NCI-H2227 (cell line): Measurements from ENCODE around the gene AEBP1.

ENCODE experiments used
- DNase-seq: peaks from one replicate; lab custom pipeline; 2025; ENCODE audit not compliant: unreplicated experiment; lab: John Stamatoyannopoulos, UW

Gene AEBP1

DNA sequence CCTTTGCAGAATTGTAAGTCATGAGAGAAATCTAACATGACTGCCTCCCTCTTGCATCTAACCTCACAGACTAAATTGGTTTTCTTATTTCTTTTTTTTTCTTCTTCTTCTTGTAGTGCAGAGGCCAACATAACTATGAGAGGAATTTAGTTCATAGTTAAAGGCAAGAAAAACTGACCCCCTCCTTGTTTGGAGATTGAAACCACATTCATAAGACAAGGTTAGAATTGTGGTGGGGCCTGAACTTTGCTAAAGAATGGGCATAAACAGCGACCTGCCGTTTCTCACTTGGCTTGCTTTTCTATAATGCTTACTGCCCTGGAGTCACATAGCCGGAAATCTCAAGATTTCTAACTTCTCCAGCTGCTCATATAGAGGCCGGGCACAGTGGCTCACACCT, 19.4 kb upstream of the AEBP1 start:
- no peak for DNase-seq

GRCh38 chr7:44085546-44085945, 18.6 kb upstream of the AEBP1 start:
- DNase-seq, result no peak

- DNase-seq, result no peak
These were observed 17.5 kb upstream of the AEBP1 start for GRCh38 chr7:44086627-44087026.

DNA sequence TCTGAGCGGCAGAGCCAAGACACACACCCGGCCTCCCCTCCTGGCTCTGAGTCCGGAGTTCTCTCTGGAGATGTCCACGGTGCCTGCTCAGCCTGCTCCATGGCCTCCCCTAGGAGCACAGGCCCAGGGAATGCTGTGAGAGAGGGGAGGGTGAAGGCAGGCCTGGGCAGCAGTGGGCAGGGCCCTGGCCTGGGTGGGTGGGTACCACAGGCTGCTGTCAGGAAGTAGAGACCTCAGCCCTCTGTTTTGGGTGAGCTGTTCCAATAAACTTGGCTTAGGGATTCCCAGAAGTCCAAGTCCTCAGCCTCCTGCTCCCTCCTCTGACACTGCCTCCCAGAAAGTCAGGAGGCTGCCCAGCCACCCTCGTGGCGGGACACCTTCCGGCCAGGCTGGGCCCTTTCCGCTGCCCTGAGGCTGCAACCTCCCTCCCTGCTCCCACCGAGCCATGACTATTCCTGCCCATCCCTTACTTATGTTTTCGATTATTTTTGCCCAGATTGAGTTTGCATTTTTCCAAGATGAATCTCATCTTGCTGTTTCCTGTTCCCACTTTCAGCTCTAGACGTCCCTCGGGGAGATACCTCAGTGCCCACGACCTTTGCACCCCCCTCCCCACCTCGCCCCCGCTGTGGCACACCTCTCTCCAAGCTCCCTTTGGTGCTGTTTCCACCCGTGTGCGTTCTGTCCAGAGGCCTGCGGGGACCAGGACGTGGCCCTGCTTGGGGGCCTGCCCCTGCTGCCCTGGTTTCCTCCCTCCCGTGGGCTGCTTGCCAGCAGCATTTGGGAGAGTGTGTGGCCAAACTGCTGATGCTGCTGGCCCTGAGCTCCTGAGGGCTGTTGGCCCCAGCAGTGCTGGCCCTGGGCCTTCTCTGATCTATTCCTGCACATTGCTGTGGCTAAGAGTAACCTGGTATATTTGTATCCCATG, 16.0 kb upstream of the AEBP1 start:
- no peak for DNase-seq

GRCh38 chr7:44093102-44093641, 11.0 kb upstream of the AEBP1 start:
- no peak for DNase-seq

GRCh38 chr7:44094365-44094764, 9.8 kb upstream of the AEBP1 start:
- no peak for DNase-seq

DNA sequence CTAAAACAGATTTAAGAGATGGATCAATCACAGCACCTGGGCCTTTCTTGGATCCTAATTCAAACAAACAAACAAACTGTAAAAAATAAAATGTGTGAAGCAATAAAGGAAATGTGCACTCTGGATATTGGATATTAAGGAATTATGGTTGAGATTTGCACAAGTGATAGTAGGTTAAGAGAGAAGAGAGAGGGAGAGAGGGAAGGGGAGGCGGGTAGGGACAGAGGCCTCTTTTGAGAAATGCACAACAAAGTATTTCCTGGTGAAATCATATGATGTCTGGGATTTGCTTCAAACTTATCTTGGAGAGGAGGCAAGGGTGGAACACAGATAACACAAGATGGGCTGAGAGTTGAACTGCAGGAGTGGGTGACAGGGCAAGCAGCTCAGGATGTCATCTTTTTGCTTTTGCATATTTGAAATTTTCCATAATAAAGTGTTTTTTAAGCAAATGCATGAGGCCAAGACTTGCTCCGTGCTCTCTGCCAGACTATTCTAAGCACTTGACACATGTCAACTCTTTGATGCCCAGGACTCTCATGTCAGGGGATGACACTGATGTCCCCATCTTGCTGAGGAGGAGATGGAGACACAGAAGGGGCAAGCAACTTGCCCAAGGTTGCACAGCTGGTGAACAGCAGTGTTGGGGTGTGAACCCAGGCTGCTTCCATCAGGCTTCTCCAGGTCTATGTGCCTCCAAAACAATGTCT, 9.1 kb upstream of the AEBP1 start:
- no peak for DNase-seq

DNA sequence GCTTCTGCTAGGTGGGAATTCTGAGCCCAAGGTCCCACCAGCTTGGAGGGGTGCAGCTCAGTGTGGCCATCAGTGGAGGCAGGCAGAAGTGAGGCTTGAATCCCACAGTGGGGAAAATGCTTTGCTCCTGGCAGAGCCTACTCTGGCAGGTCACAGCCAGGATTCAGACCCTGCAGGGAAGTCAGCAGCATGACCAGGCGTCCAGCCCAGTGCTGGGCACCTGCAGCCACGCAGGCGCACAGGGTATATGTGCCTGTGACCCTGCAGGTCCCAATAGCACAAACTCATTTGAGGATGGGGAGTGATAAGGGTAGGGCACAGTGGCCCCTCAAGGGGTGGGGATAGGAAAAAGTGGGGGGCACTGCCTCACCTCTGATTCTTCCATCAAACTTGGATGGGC, 8.4 kb upstream of the AEBP1 start:
- DNase-seq, result no peak

DNA sequence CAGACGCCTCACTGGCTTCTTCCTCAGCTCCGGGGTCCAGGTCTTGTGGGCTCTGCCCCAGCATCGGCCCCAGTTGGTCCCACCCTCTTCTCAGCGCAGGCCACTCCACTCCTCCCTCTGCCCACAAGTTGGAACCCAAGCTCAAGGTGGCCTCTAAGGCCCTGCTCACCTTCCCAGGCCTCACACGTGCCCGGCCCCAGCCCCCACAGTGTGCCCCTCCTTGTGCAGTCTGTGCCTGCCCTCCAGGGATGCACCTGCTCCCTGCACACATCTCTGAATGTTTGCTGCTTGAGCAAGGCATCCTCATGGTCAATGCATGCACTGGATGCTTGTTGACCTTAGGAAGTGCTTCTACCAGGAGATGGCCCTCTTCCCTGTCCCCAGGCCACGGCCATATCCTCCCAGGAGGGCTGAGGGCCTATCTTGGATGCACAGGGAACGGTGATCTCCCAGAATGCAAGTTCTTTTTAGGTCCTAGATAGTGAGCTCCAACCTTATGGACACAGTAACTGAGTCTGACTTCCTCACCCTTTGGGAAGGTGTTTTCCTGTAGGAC, 7.7 kb upstream of the AEBP1 start:
- DNase-seq, result no peak

- DNase-seq, result no peak
These were observed 6.8 kb upstream of the AEBP1 start for GRCh38 chr7:44097064-44097932.

DNA sequence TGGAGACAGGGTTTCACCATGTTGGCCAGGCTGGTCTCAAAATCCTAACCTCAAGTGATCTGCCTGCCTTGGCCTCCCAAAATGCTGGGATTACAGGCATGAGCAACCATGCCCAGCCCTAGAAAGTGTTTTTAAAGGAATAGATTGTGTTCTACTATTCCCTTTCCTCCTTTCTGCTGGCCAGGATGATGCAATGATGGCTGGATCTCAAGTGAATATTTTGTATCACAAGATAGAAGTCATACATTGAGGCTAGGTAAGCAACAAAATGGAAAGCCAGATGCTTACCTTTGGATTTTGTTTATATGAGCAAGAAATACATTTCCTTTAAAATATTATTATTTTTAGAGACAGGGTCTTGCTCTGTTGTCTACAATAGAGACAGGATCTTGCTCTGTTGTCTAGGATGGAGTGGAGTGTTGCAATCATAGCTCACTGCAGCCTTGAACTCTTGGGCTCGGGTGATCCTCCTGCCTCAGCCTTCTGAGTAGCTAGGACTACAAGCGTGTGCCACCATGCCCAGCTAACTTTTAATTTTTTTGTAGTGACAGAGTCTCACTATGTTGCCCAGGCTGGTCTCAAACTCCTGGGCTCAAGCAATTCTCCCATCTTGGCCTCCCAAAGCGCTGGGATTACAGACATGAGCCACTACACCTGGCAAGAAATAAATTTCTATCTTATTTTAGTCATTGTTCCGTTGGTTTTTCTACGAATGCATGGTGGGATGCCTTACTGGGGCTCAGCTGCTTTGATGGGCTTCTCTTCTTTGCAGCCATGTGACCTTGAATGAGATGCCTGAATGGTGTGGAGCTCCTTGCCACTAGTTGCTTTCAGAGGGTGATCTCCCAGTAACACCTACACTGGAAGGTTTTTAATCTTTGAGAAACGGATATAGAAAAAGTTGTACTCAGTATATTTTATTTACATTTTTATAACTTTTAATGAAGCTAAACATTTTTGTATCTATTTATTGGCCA, 5.8 kb upstream of the AEBP1 start:
- DNase-seq, result no peak

DNA sequence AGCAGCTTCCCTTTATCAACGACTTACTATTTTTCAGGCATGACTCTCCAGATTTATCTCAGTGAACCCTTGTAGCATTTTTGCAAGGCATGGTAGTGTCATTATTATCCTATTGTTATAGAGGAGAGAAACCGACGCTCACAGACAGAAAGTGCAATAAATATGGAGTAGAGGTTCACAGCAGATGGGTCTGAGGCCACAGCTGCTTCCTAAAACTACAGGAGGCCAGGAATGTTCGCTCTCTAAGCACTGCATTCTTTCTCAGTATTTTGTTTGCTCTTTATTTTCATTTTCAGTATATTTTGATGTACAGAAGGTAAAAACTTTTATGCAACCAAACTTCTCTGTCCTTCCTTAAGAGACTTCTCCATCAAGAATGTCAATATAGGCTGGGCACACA, 4.5 kb upstream of the AEBP1 start:
- peak; percentile 16 for DNase-seq

GRCh38 chr7:44100458-44101302, 3.5 kb upstream of the AEBP1 start:
- no peak for DNase-seq

GRCh38 chr7:44101303-44101965, 2.7 kb upstream of the AEBP1 start:
- DNase-seq, result no peak

- no peak for DNase-seq
These were observed 1.9 kb upstream of the AEBP1 start for GRCh38 chr7:44101966-44102845.

GRCh38 chr7:44102846-44103565, 1.1 kb upstream of the AEBP1 start:
- no peak for DNase-seq

DNA sequence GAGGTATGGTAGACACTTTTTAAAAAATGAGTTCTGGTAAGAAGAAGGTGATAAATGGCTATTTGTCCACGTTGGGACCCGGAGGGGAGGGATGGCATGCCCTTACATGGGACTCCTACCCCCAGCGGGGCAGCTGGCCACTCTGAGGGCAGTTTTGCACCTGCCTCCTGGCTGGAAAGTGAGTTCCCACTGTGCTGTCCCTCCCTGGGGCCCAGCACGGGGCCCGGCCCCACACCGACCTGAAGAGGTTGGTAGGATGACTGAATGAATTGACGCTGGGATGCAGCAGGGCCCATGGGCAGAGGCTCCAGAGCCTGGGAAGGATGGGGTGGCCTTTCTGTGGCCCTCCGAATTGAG, 601 bp upstream of the AEBP1 start:
- no peak for DNase-seq
